ENCODE results near the gene KIF11.

DNA sequence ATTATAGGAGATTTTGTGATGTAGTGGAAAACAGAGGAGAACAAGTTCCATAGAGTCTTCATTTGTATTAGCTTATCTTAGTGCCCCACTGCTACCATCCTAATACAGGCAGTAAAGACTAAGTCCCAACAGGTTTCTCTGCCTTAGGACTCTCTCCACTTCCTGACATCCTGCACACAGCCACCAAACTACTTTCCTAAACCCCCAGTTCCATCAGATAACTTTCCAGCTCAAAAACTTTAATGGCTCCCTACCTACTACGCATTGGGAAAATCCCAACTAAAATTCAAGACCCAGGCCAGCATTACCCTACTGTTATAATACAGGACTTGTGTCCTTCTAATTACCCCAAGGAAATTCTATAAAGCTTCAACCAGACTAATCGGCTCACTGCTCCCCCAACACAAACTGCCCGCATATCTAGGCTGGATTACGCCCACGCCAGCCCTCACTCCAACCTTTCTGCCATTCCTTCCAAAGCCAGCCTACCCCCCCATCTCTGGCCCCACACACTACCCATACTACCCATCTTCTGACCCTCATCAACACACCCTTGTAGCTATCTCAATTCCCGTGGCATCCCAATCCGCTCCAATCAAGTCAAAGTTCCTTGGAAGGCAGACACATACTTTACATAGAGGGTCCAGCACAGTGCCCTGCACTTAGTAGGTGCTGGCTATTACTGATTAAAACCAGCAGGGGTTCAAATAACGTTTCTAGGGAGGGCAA, 20.4 kb upstream of the KIF11 start:
- TF ChIP-seq, protein P1, sequence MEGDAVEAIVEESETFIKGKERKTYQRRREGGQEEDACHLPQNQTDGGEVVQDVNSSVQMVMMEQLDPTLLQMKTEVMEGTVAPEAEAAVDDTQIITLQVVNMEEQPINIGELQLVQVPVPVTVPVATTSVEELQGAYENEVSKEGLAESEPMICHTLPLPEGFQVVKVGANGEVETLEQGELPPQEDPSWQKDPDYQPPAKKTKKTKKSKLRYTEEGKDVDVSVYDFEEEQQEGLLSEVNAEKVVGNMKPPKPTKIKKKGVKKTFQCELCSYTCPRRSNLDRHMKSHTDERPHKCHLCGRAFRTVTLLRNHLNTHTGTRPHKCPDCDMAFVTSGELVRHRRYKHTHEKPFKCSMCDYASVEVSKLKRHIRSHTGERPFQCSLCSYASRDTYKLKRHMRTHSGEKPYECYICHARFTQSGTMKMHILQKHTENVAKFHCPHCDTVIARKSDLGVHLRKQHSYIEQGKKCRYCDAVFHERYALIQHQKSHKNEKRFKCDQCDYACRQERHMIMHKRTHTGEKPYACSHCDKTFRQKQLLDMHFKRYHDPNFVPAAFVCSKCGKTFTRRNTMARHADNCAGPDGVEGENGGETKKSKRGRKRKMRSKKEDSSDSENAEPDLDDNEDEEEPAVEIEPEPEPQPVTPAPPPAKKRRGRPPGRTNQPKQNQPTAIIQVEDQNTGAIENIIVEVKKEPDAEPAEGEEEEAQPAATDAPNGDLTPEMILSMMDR (IDR thresholded peaks at IDR 0.05 in 8 of 11, conservative IDR thresholded peaks at IDR 0.05 in 3 of 11) = no peak
- no peak for TF ChIP-seq POLR2AphosphoS5 (IDR thresholded peaks at IDR 0.05)
